HG02623 (cell line): ENCODE data around the gene C2orf74.
"Not testable (repeated sequence)": the region's sequence is repeated elsewhere in the genome, so short reads cannot be mapped to it uniquely, and the experiment has no call there.

ENCODE experiments used
- ATAC-seq: cut with Tn5 transposase; IDR thresholded peaks from one replicate; pipeline ENCODE4 v1.9.1; 2021; ENCODE audit warnings: moderate library complexity; ENCODE audit not compliant: unreplicated experiment

C2orf74 gene

GRCh38 chr2:61161888-61162287, at the start of gene C2orf74:
TSS of gene C2orf74 (plus strand) at chr2:61162188. CDS start at chr2:61162515, 327 bp downstream.
- ATAC-seq = no peak

- no peak for ATAC-seq
Observed at GRCh38 chr2:61114147-61114546, 47.8 kb upstream of the C2orf74 start.

GRCh38 chr2:61116302-61116701, 45.7 kb upstream of the C2orf74 start:
- ATAC-seq = no peak

GRCh38 chr2:61117534-61117933, 44.5 kb upstream of the C2orf74 start:
- no peak for ATAC-seq

- no peak for ATAC-seq
Observed at GRCh38 chr2:61125123-61125710, 36.8 kb upstream of the C2orf74 start.

GRCh38 chr2:61125798-61126197, 36.2 kb upstream of the C2orf74 start:
- no peak for ATAC-seq

- not testable (repeated sequence) for ATAC-seq
Observed at GRCh38 chr2:61128122-61128521, 33.9 kb upstream of the C2orf74 start.

- ATAC-seq = no peak
Observed at GRCh38 chr2:61134141-61134540, 27.8 kb upstream of the C2orf74 start.

- no peak for ATAC-seq
Observed at GRCh38 chr2:61135510-61135909, 26.5 kb upstream of the C2orf74 start.

GRCh38 chr2:61138859-61139258, 23.1 kb upstream of the C2orf74 start:
- no peak for ATAC-seq

- no peak for ATAC-seq
Observed at GRCh38 chr2:61141151-61141550, 20.8 kb upstream of the C2orf74 start.

GRCh38 chr2:61144697-61145268, 17.2 kb upstream of the C2orf74 start:
- ATAC-seq = peak; percentile 89

- ATAC-seq = no peak
Observed at GRCh38 chr2:61145990-61146389, 16.0 kb upstream of the C2orf74 start.

GRCh38 chr2:61148091-61148490, 13.9 kb upstream of the C2orf74 start:
- ATAC-seq = not testable (repeated sequence)

- no peak for ATAC-seq
Observed at GRCh38 chr2:61149074-61149473, 12.9 kb upstream of the C2orf74 start.

GRCh38 chr2:61151436-61151835, 10.6 kb upstream of the C2orf74 start:
- ATAC-seq = no peak

GRCh38 chr2:61157371-61158003, 4.5 kb upstream of the C2orf74 start:
- ATAC-seq = no peak

GRCh38 chr2:61158356-61158955, 3.5 kb upstream of the C2orf74 start:
- no peak for ATAC-seq

GRCh38 chr2:61162721-61163120, 733 bp downstream of the C2orf74 start:
- ATAC-seq = no peak

- not testable (repeated sequence) for ATAC-seq
Observed at GRCh38 chr2:61165082-61165481, 3.1 kb downstream of the C2orf74 start.

- ATAC-seq = no peak
Observed at GRCh38 chr2:61165946-61166345, 4.0 kb downstream of the C2orf74 start.

- no peak for ATAC-seq
Observed at GRCh38 chr2:61167579-61167978, 5.6 kb downstream of the C2orf74 start.
